D721Med (cell line): ENCODE data around the gene GMFB.

Experiments
- DNase-seq: peaks from one replicate; pipeline ENCODE4 v3.0.0; 2011; ENCODE audit warnings: low spot score; ENCODE audit not compliant: insufficient read length
- FAIRE-seq: peaks from 2 replicates; lab custom pipeline; 2011; peaks lifted over from hg19 to GRCh38; lab: Jason Lieb, UNC
- TF ChIP-seq, protein P1 (sequence below): IDR thresholded peaks from 2 replicates; pipeline ENCODE4 v1.5.1; 2012; ENCODE audit warnings: mild to moderate bottlenecking, control low read depth; ENCODE audit not compliant: insufficient read depth; ENCODE audit errors: missing control alignments

Gene GMFB

DNA sequence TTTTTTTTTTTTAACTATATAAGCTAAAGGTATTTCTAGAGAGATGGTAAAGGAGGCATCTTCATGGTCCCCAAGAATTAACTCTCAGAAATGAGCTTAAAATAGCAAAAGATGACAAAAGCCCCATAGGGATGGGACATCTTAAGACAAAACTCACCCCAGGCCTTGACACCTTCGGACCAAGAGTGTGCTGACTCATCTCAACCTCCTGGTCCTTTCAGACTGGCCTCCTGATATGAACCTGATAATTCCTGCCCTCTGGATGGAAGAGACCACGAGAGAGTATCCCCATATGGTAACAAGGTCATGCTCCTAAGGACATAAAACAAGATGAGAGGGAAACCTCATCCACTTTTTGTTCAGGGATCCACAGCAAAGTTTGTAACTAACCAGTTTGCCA lies 8.4 kb upstream of the GMFB start:
- TF ChIP-seq, protein P1, sequence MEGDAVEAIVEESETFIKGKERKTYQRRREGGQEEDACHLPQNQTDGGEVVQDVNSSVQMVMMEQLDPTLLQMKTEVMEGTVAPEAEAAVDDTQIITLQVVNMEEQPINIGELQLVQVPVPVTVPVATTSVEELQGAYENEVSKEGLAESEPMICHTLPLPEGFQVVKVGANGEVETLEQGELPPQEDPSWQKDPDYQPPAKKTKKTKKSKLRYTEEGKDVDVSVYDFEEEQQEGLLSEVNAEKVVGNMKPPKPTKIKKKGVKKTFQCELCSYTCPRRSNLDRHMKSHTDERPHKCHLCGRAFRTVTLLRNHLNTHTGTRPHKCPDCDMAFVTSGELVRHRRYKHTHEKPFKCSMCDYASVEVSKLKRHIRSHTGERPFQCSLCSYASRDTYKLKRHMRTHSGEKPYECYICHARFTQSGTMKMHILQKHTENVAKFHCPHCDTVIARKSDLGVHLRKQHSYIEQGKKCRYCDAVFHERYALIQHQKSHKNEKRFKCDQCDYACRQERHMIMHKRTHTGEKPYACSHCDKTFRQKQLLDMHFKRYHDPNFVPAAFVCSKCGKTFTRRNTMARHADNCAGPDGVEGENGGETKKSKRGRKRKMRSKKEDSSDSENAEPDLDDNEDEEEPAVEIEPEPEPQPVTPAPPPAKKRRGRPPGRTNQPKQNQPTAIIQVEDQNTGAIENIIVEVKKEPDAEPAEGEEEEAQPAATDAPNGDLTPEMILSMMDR = no peak
- DNase-seq (no peak), FAIRE-seq (no peak)

DNA sequence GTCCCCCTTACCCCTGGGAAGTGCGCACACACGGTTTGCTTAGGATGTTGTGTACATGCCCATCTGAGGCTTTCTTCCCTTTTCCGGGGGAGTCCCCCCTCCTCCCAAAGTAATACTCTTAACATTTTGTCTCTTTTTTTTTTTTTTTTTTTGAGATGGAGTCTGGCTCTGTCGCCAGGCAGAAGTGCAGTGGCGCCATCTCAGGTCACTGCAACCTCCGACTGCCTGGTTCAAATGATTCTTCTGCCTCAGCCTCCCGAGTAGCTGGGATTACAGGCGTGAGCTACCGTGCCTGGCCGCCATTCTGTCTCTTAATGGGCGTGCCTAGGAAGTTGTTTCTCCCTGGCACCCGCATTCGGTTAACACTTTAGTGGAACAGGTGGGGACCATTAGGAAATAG lies 4.5 kb upstream of the GMFB start:
- TF ChIP-seq, protein P1 = peak; percentile 8
- DNase-seq = no peak
- no peak for FAIRE-seq

DNA sequence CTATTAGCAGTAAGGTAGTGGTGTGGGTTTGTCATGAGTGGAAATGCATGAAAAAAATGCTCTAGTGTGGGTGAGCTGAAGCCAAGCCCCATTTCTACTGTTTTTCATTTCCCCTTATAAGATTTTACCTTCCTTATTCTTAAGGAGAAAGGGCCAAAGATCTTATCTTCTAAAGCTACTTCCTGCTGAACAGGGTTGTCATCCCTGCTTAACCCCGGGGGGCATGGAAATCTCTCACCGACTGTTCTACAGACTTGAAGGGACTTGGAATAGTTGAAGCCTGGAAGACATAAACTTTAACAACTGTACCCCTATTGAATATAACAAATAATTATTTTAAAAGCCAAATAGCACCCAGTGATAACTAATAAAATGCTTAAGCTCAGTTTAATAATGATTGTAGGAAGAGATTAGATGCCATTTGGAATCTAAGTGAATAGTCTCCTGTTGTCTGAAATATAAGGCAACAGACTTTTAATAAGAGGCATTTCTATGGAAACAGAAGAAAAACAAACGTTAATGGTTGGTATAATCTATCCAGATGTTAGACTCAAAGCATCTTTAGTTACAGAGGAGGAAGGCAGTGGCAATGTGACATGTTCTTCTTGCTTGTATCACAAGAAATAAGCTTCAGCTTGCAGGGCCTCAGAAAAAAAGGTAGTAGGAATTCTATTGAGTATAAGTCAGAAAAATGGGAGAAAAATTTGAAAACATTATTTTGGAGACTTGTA lies 1.8 kb upstream of the GMFB start:
- FAIRE-seq = no peak
- DNase-seq = no peak
- TF ChIP-seq, protein P1 = no peak

GRCh38 chr14:54489731-54490444 lies 1.1 kb upstream of the GMFB start:
- TF ChIP-seq, protein P1 = no peak
- no peak for FAIRE-seq

GRCh38 chr14:54489318-54489683 lies 521 bp upstream of the GMFB start:
- TF ChIP-seq, protein P1 = no peak
- no peak for DNase-seq
- no peak for FAIRE-seq

More at GRCh38 chr14:54489731-54490444, 1.1 kb upstream of the GMFB start:
- DNase-seq = no peak

DNA sequence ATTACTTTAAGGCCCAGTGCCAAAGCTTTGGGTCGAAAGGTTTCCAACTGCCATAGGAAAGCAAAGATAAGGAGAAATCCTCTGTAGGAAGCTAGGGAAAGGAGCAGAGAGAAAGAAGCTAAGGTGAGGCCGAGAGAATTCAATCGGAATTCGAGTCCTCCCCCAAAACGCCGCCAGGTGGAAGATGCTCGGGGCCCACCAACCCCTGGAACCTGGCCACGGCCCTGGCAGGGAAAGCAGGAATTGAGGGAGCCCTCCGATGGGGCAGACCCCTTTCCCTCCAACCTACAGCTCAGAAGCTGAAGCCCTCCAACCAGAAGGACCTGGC lies 498 bp downstream of the GMFB start:
- DNase-seq (no peak), FAIRE-seq (no peak)
- TF ChIP-seq, protein P1 = no peak

- FAIRE-seq (peak; percentile 32), DNase-seq (peak; percentile 55)
- TF ChIP-seq, protein P1 = no peak
These were observed 1.0 kb downstream of the GMFB start for GRCh38 chr14:54487771-54488170.
